HG03159 (cell line): Measurements from ENCODE around the gene FAIM.
"Not testable (repeated sequence)": the region's sequence is repeated elsewhere in the genome, so short reads cannot be mapped to it uniquely, and the experiment has no call there.

Experiments used
- ATAC-seq: cut with Tn5 transposase; IDR thresholded peaks from one replicate; pipeline ENCODE4 v1.9.1; 2021; ENCODE audit warnings: mild to moderate bottlenecking, moderate library complexity; ENCODE audit not compliant: unreplicated experiment

Gene FAIM, protein sequence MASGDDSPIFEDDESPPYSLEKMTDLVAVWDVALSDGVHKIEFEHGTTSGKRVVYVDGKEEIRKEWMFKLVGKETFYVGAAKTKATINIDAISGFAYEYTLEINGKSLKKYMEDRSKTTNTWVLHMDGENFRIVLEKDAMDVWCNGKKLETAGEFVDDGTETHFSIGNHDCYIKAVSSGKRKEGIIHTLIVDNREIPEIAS

GRCh38 chr3:138608322-138609135, at the start of gene FAIM:
TSS of gene FAIM (plus strand) at chr3:138608771. CDS start at chr3:138619727, 10,956 bp downstream.
- ATAC-seq, result peak; percentile 71

- ATAC-seq, result no peak
These were observed 49.4 kb upstream of the FAIM start for GRCh38 chr3:138559134-138559533.

DNA sequence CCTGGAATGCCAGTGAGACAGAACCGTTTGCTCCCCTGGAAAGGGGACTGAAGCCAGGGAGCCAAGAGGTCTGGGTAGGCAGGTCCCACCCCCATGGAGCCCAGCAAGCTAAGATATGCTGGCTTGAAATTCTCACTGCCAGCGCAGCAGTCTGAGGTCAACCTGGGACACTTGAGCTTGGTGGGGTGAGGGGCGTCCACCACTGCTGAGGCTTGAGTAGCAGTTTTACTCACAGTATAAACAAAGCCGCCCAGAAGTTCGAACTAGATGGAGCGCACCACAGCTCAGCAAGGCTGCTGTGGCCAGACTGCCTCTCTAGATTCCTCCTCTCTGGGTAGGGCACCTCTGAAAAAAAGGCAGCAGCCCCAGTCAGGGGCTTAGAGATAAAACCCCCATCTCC, 48.1 kb upstream of the FAIM start:
- no peak for ATAC-seq

DNA sequence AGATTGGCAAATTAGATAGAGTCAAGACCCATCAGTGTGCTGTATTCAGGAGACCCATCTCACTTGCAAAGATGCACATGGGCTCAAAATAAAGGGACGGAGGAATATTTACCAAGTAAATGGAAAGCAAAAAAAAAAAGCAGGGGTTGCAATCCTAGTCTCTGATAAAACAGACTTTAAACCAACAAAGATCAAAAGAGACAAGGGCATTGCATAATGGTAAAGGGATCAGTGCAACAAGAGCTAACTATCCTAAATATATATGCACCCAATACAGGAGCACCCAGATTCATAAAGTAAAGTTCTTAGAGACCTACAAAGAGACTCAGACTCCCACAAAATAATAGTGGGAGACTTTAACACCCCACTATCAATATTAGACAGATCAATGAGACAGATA, 45.7 kb upstream of the FAIM start:
- ATAC-seq, result not testable (repeated sequence)

DNA sequence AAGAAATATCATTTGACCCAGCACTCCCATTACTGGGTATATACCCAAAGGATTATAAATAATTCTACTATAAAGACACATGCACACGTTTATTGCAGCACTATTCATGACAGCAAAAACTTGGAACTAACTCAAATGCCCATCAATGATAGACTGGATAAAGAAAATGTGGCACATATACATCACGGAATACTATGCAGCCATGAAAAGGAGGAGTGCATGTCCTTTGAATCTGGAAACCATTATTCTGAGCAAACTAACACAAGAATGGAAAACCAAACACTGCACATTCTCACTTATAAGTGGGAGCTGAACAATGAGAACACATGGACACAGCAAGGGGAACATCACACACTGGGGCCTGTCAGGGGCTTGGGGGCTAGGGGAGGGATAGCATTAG, 42.3 kb upstream of the FAIM start:
- not testable (repeated sequence) for ATAC-seq

- ATAC-seq, result no peak
These were observed 41.2 kb upstream of the FAIM start for GRCh38 chr3:138567403-138567802.

DNA sequence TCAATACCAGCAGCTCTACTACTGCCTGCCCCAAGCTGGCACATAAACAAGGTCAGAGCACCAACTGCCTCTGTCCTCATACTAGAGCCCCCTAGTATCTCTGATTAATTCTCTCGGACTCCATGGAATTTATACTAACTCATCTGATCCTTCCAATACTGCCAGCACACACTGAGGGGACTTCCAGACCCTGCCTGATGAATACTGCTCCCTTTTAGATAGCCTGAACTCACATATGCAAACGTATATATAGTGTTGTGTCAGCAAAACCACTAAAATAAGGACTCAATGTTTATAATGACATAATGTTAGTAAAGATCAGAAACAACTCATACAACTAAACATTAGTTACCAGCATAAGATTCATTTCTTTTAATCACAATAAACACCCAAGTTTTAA, 39.5 kb upstream of the FAIM start:
- no peak for ATAC-seq

- not testable (repeated sequence) for ATAC-seq
These were observed 38.9 kb upstream of the FAIM start for GRCh38 chr3:138569624-138570023.

GRCh38 chr3:138573138-138573537, 35.4 kb upstream of the FAIM start:
- ATAC-seq, result no peak

DNA sequence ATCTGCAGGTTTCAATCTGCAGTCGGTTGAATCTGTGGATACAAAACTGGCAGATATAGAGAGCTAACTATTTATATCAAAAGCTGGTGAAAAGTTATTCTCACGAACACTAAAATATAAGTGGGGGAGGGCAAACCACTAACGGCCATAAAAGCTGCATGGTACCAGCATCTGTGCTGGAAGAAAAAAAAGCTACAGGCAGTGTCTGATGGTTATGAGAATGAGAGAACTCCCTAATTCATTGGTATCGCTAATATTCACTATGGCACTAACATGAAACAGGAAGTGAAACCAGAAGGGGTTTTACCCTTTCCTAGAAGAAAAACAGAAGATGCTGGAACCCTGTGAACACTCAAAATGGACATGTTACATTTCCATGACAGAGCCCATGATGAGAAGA, 30.4 kb upstream of the FAIM start:
- ATAC-seq, result peak; percentile 94

GRCh38 chr3:138578961-138579574, 29.5 kb upstream of the FAIM start:
- ATAC-seq, result no peak

GRCh38 chr3:138587374-138587773, 21.2 kb upstream of the FAIM start:
- ATAC-seq, result no peak

DNA sequence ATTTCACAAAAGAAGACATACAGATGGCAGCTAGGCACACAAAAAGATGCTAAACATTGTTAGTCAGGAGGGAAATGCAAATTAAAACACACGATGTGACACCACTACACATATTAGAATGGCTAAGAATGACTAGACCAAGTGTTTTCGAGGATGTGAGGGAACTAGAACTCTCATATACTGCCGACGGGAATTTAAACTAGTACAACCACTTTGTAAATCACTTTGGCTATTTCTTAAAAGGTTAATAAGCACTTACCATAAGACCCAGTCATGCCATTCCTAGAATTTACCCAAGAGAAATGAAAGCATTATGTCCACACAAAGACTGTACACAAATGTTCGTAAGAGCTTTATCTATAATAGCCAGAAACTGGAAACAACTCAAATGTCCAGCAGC, 20.1 kb upstream of the FAIM start:
- ATAC-seq, result no peak

- ATAC-seq, result no peak
These were observed 17.2 kb upstream of the FAIM start for GRCh38 chr3:138591392-138591791.

DNA sequence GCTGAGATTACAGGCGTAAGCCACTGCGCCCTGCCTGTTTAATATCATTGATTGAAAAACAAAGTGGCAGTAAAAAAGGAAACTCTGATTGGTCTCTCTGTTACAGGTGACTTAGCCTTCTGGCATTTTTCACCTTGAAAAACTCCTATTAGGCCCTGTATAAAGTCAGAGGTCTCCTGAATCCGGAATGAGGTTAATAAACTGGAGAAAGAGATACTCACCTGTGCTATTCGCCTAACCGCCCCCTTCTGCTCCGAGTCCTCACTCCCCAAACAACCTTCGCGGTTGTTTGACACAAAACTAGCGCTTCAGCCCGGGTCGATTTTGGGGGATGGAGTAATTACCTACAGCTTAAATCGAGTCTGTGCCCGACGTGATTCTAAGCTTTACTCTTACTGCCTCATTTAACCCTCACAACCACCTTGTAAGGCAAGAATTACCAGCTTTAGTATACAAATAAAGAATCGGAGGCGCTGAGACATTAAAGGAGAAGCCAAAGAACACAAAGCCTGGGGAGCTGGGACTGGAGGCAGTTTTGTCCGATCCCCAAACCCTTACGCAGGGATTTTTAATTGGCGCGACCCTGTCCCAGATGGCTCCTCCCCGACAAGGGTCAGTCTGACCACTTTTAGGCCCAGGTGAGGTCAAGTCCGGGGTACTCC, 15.0 kb upstream of the FAIM start:
- ATAC-seq, result no peak

DNA sequence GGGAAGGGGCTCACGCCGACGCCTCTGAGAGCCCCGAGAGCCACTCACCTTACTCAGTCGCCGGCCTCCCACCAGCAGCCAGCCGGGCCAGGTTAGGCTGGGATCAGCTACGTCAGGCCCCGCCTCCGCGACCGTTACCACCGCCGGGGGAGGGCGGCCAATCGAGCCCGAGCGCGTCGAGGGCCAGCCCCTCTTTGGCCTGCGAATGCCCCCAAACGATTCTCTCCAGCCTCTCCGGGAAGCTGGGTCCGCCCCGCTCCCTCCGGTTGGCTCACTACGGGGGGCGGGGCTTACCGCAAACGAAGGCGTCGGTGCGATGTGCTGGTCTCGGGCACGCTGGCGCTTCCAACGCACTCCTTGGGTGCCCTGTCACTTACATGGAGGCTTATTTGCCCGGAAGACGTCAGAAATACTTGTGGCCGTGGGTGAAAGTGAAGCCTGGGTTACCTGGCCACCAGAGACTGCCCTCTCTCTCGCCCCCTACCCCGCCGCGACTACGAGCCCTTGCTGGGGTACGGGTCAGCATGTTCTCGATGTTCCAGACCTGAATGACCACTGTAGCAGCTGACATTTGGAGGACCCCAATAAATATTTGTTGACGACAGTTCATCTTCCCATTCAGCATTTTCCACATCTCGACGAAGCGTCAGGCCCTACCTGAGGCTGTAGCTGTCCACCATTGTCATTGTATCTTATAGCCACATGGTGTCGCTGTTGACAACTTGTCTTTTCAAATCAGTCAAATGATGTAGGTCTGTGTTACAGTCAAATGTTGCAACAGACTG, 14.2 kb upstream of the FAIM start, which contains the start of gene CEP70:
Gene CEP70, minus strand, starts transcription at position 111 of the 785 bp plus-strand sequence. CDS start 21,333 bp downstream, outside the sequence.
- peak; percentile 81 for ATAC-seq

GRCh38 chr3:138594935-138595610, 13.5 kb upstream of the FAIM start:
- no peak for ATAC-seq

DNA sequence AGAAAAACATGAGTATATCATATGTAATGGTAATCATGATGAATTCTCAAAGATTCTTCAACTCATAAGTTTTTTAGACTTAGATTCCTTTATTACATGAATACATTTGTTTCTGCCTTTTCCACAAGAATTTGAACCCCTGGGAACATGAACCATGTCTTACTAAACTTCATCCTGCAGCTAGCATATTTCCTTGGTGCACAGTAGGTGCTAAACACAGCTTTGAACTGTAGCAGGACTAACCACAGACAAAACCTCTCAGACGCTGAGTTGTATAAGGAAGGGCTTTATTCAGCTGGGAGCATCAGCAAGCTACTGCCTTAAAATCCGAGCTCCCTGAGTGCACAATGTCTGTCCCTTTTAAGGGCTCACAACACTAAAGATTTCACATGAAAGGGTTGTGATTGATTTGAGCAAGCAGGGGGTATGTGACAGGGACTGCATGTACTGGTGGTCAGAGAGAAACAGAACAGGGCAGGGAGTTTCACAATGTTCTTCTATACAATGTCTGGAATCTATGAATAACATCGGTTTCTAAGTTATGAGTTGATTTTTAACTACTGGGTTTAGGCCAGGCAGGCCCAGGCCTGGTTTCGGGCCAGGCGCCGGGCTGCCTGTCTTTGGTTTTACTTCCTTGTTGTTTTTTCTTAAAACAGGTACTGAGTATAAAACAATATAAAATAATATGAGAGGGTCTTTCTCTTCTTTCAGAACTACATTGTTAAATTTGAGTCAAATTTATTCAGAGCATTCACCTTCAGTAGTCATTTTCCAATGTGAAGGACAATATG, 11.2 kb upstream of the FAIM start:
- not testable (repeated sequence) for ATAC-seq

DNA sequence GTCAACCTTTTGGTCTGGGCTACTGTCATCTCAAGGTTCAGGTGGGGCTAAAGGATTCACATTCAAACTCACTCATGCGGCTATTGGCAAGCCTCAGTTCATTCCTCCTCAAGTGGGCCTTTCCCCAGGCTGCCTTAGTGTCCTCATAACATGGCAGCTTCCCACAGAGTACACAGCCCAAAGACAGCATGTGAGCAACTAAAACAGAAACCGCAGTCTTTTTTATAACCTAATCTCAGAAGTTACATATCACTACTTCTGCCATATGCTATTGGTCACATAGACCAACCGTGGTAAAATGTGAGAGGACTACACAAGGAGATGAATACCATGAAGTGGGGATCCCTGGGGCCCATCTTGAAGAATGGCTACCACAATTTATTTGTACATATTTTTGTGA, 10.0 kb upstream of the FAIM start:
- no peak for ATAC-seq
